Hematopoietic multipotent progenitor cell (in vitro differentiated cells): ENCODE measurements around the gene ITPR1. TPM values are rescaled to one million over a fixed set of nuclear protein-coding genes. Genes with fewer than 3 reads are reported as not detected.

Source experiments
- DNase-seq, 3 donors: peaks; one replicate each; pipeline ENCODE4 v3.0.0-alpha.2; 2011 to 2015; ENCODE audit warnings: low read depth in 2 of 3, low spot score in 2 of 3
- total RNA-seq: library from RNA; depleted of rRNA; stranded (reverse); fragments of >200 nt; gene quantifications from one replicate; pipeline ENCODE4 v1.2.3, GENCODE V29; 2012

Gene ITPR1
- total RNA-seq, 1 donor: 166 TPM

- DNase-seq: no peak
Measured at GRCh38 chr3:4478261-4478660, 14.9 kb upstream of the ITPR1 start.

- DNase-seq: no peak
Measured at GRCh38 chr3:4491855-4492207, 1.3 kb upstream of the ITPR1 start.

GRCh38 chr3:4492208-4493013 is 737 bp upstream of the ITPR1 start:
- peak; percentile 30 to 54 (median 52) for DNase-seq

- no peak for DNase-seq
Measured at GRCh38 chr3:4493941-4494894, 1.1 kb downstream of the ITPR1 start.

- DNase-seq: peak in 1 of 3 donors; percentile 44
Measured at GRCh38 chr3:4494895-4495264, 1.7 kb downstream of the ITPR1 start.

GRCh38 chr3:4495294-4496086 is 2.3 kb downstream of the ITPR1 start:
- peak in 2 of 3 donors; percentile 66 to 71 for DNase-seq

- DNase-seq: no peak
Measured at GRCh38 chr3:4496087-4496452, 2.9 kb downstream of the ITPR1 start.

- no peak for DNase-seq
Measured at GRCh38 chr3:4497005-4497692, 4.0 kb downstream of the ITPR1 start.

- DNase-seq: no peak
Measured at GRCh38 chr3:4497843-4498324, 4.7 kb downstream of the ITPR1 start.

- DNase-seq: no peak
Measured at GRCh38 chr3:4498446-4498845, 5.3 kb downstream of the ITPR1 start.

- DNase-seq: no peak
Measured at GRCh38 chr3:4501437-4501836, 8.3 kb downstream of the ITPR1 start.

- DNase-seq: no peak
Measured at GRCh38 chr3:4501927-4502326, 8.8 kb downstream of the ITPR1 start.

GRCh38 chr3:4503050-4503449 is 9.9 kb downstream of the ITPR1 start:
- DNase-seq: peak in 1 of 3 donors; percentile 68

- DNase-seq: peak in 1 of 3 donors; percentile 59
Measured at GRCh38 chr3:4504340-4505261, 11.5 kb downstream of the ITPR1 start.

- no peak for DNase-seq
Measured at GRCh38 chr3:4505688-4506558, 12.8 kb downstream of the ITPR1 start.

- DNase-seq: no peak
Measured at GRCh38 chr3:4506559-4507023, 13.4 kb downstream of the ITPR1 start.

- no peak for DNase-seq
Measured at GRCh38 chr3:4507024-4507596, 14.0 kb downstream of the ITPR1 start.
